Mammary epithelial cell (primary cell): Measurements from ENCODE around the gene DNAJC6.

Experiments used
- CTCF ChIP-seq, 2 donors: IDR thresholded peaks in 1 of 2; conservative IDR thresholded peaks in 1 of 2; 2 replicates each; pipeline ENCODE4 v1.5.1; 2011 to 2012; ENCODE audit warnings: inconsistent platforms in 2 of 2, low read length in 2 of 2, mild to moderate bottlenecking in 2 of 2, control low read depth in 1 of 2, low read depth in 1 of 2; ENCODE audit not compliant: insufficient read depth in 1 of 2; ENCODE audit errors: extremely low read depth in 1 of 2
- EZH2 ChIP-seq: IDR thresholded peaks from 2 replicates; pipeline ENCODE4 v1.6.1; 2012; ENCODE audit warnings: low read length, inconsistent platforms, borderline replicate concordance

DNA sequence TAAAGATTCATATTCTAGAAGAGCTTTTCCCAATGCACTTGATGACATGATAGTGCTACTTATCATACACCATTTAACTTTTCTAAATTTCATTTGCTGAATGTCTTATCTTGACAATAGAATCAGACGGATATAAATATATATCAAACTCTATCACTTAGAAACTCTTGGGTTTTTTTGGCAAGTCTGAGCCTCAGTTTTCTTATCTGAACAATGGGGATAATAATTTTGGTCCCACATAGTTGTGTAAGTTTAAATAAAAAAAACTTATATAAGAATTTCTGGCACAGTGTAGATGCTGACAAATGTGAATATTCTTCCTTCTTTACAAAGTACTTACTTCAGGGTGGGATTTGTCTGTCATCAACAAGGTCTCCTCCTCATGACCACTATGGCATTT is 89.7 kb downstream of the DNAJC6 start:
- TF ChIP-seq CTCF (conservative IDR thresholded peaks at IDR 0.05 in 1 of 2, IDR thresholded peaks at IDR 0.05 in 1 of 2; ENCODE audit: extremely low read depth in 1 of 2, insufficient read depth in 1 of 2, low read depth in 1 of 2, low read length in 2 of 2) = no peak
- TF ChIP-seq EZH2 = no peak
